NCI-H1105 treated with DMSO at 0.1 percent for 48 hours (cell line): ENCODE data around the gene TSPEAR.

Source experiments
- DNase-seq: peaks from one replicate; lab custom pipeline; 2025; lab: John Stamatoyannopoulos, UW

TSPEAR gene

GRCh38 chr21:44740742-44741141 lies 29.4 kb upstream of the TSPEAR start:
- no peak for DNase-seq

GRCh38 chr21:44739316-44739715 lies 27.9 kb upstream of the TSPEAR start:
- no peak for DNase-seq

GRCh38 chr21:44738621-44739020 lies 27.2 kb upstream of the TSPEAR start:
- no peak for DNase-seq

- no peak for DNase-seq
Measured at GRCh38 chr21:44737706-44738354, 26.5 kb upstream of the TSPEAR start.

- peak; percentile 73 for DNase-seq
Measured at GRCh38 chr21:44736291-44737004, 25.1 kb upstream of the TSPEAR start.

GRCh38 chr21:44735821-44736220 lies 24.4 kb upstream of the TSPEAR start:
- DNase-seq: no peak

- DNase-seq: no peak
Measured at GRCh38 chr21:44734841-44735240, 23.5 kb upstream of the TSPEAR start.

GRCh38 chr21:44734026-44734745 lies 22.8 kb upstream of the TSPEAR start:
- no peak for DNase-seq

- no peak for DNase-seq
Measured at GRCh38 chr21:44732956-44733355, 21.6 kb upstream of the TSPEAR start.

GRCh38 chr21:44732263-44732662 lies 20.9 kb upstream of the TSPEAR start:
- no peak for DNase-seq

- no peak for DNase-seq
Measured at GRCh38 chr21:44730951-44731579, 19.7 kb upstream of the TSPEAR start.

- no peak for DNase-seq
Measured at GRCh38 chr21:44730028-44730395, 18.6 kb upstream of the TSPEAR start.

GRCh38 chr21:44729336-44730027 lies 18.1 kb upstream of the TSPEAR start:
- no peak for DNase-seq

GRCh38 chr21:44728716-44729115 lies 17.3 kb upstream of the TSPEAR start:
- no peak for DNase-seq

GRCh38 chr21:44727757-44728156 lies 16.4 kb upstream of the TSPEAR start:
- DNase-seq: no peak

- no peak for DNase-seq
Measured at GRCh38 chr21:44727321-44727720, 15.9 kb upstream of the TSPEAR start.

- DNase-seq: no peak
Measured at GRCh38 chr21:44726826-44727225, 15.5 kb upstream of the TSPEAR start.

GRCh38 chr21:44724926-44725325 lies 13.6 kb upstream of the TSPEAR start:
- no peak for DNase-seq

GRCh38 chr21:44724196-44724595 lies 12.8 kb upstream of the TSPEAR start:
- no peak for DNase-seq

GRCh38 chr21:44723177-44724131 lies 12.1 kb upstream of the TSPEAR start:
- DNase-seq: no peak

- DNase-seq: no peak
Measured at GRCh38 chr21:44722731-44723130, 11.4 kb upstream of the TSPEAR start.
